Suppressor macrophage (primary cell): ENCODE measurements around the gene RPS4Y2.

Experiments
- DNase-seq, 4 experiments: peaks; one replicate each; pipeline ENCODE4 v3.0.0-alpha.2; 2020 to 2022
- total RNA-seq, 17 experiments: gene quantifications; one replicate each; lab custom pipeline; 2026; ENCODE audit warnings: mixed read lengths in 6 of 17, inconsistent platforms in 3 of 17; lab: John Stamatoyannopoulos, UW

The RPS4Y2 gene
- total RNA-seq: 0 to 0.22 (median 0) reads per million in 17 experiments

- no peak for DNase-seq
Measured at GRCh38 chrY:20755808-20756207, at the start of gene RPS4Y2. TSS of gene RPS4Y2 (plus strand) at chrY:20756108. CDS start at chrY:20756164, 56 bp downstream.

- no peak for DNase-seq
Measured at GRCh38 chrY:20714391-20714790, 41.5 kb upstream of the RPS4Y2 start.

GRCh38 chrY:20726184-20726907 lies 29.6 kb upstream of the RPS4Y2 start:
- DNase-seq: no peak

- DNase-seq: no peak
Measured at GRCh38 chrY:20735200-20735599, 20.7 kb upstream of the RPS4Y2 start.

- no peak for DNase-seq
Measured at GRCh38 chrY:20739806-20740205, 16.1 kb upstream of the RPS4Y2 start.

GRCh38 chrY:20740609-20741008 lies 15.3 kb upstream of the RPS4Y2 start:
- DNase-seq: peak; percentile 10 to 62 (median 41)

GRCh38 chrY:20745060-20745459 lies 10.8 kb upstream of the RPS4Y2 start:
- DNase-seq: no peak

- DNase-seq: no peak
Measured at GRCh38 chrY:20746919-20747318, 9.0 kb upstream of the RPS4Y2 start.

- DNase-seq: peak in 1 of 4 experiments; percentile 1
Measured at GRCh38 chrY:20763869-20764268, 8.0 kb downstream of the RPS4Y2 start.

- no peak for DNase-seq
Measured at GRCh38 chrY:20765117-20765516, 9.2 kb downstream of the RPS4Y2 start.

GRCh38 chrY:20770755-20771154 lies 14.8 kb downstream of the RPS4Y2 start:
- DNase-seq: peak in 2 of 4 experiments; percentile 1 to 16

GRCh38 chrY:20776104-20776503 lies 20.2 kb downstream of the RPS4Y2 start:
- DNase-seq: no peak

GRCh38 chrY:20780104-20780654 lies 24.3 kb downstream of the RPS4Y2 start:
- DNase-seq: no peak

GRCh38 chrY:20780776-20781175 lies 24.9 kb downstream of the RPS4Y2 start:
- DNase-seq: no peak

GRCh38 chrY:20781408-20781807 lies 25.5 kb downstream of the RPS4Y2 start:
- DNase-seq: no peak

GRCh38 chrY:20784965-20785364 lies 29.1 kb downstream of the RPS4Y2 start:
- no peak for DNase-seq

- DNase-seq: no peak
Measured at GRCh38 chrY:20787076-20787475, 31.2 kb downstream of the RPS4Y2 start.

GRCh38 chrY:20798351-20799049 lies 42.6 kb downstream of the RPS4Y2 start:
- peak in 2 of 4 experiments; percentile 0 to 9 for DNase-seq

- DNase-seq: no peak
Measured at GRCh38 chrY:20802659-20803058, 46.8 kb downstream of the RPS4Y2 start.

GRCh38 chrY:20806243-20806642 lies 50.3 kb downstream of the RPS4Y2 start:
- no peak for DNase-seq

- DNase-seq: no peak
Measured at GRCh38 chrY:20813459-20813858, 57.6 kb downstream of the RPS4Y2 start.

GRCh38 chrY:20814794-20815193 lies 58.9 kb downstream of the RPS4Y2 start:
- DNase-seq: no peak

- peak in 1 of 4 experiments; percentile 0 for DNase-seq
Measured at GRCh38 chrY:20817067-20817466, 61.2 kb downstream of the RPS4Y2 start.
